SU-DHL-6 (cell line): ENCODE measurements around the gene UROS.

Experiments used
- H2AFZ ChIP-seq: fragments of 200-600 bp; sonication (generic); 2 replicates; pipeline ENCODE4 v1.6.1; 2014; ENCODE audit warnings: low read depth, mild to moderate bottlenecking, moderate library complexity, mixed read lengths, antibody characterized with exemption, low read length; ENCODE audit not compliant: severe bottlenecking
- H3F3A ChIP-seq: fragments of 200-600 bp; shearing (Covaris generic); 2 replicates; pipeline ENCODE4 v1.6.0; 2016; ENCODE audit warnings: antibody characterized with exemption, mild to moderate bottlenecking; ENCODE audit not compliant: insufficient read depth
- H3K27ac ChIP-seq: fragments of 200-600 bp; sonication (generic); 2 replicates; pipeline ENCODE4 v1.5.1; 2016; ENCODE audit warnings: low read depth, mild to moderate bottlenecking, low read length, moderate library complexity, mixed read lengths
- H3K27me3 ChIP-seq: fragments of 200-600 bp; sonication (generic), shearing (Covaris generic); 2 replicates; pipeline ENCODE4 v1.6.0; 2014; ENCODE audit warnings: mild to moderate bottlenecking, low read length
- H3K36me3 ChIP-seq: fragments of 200-600 bp; sonication (generic); 2 replicates; pipeline ENCODE4 v1.6.1; 2014; ENCODE audit warnings: mild to moderate bottlenecking, low read length, mixed read lengths
- H3K4me2 ChIP-seq: fragments of 300-600, 200-600 bp; shearing (Covaris generic), sonication (generic); 2 replicates; pipeline ENCODE4 v1.6.0; 2014; ENCODE audit warnings: low read length, low read depth, mild to moderate bottlenecking; ENCODE audit not compliant: poor library complexity, severe bottlenecking
- H3K4me3 ChIP-seq: fragments of 200-600 bp; sonication (generic); 2 replicates; pipeline ENCODE4 v1.5.1; 2014; ENCODE audit warnings: antibody characterized with exemption, low read length, mild to moderate bottlenecking, mixed read lengths; ENCODE audit not compliant: insufficient read depth, poor library complexity, severe bottlenecking
- H3K79me2 ChIP-seq: fragments of 200-600 bp; sonication (generic); 2 replicates; pipeline ENCODE4 v1.6.1; 2014; ENCODE audit warnings: mild to moderate bottlenecking, low read length, moderate library complexity; ENCODE audit not compliant: insufficient read depth
- H3K9ac ChIP-seq: fragments of 200-600 bp; sonication (generic); 2 replicates; pipeline ENCODE4 v1.7.0; 2014; ENCODE audit warnings: mild to moderate bottlenecking, low read length
- H3K9me2 ChIP-seq: fragments of 200-600 bp; sonication (generic); replicated peaks from 2 replicates; pipeline ENCODE4 v1.6.1; 2014; ENCODE audit warnings: low read length; ENCODE audit not compliant: insufficient read depth
- H3K9me3 ChIP-seq: fragments of 200-600 bp; sonication (generic); 2 replicates; pipeline ENCODE4 v1.6.1; 2014; ENCODE audit warnings: low read length, mixed read lengths; ENCODE audit not compliant: insufficient read depth
- H4K20me1 ChIP-seq: fragments of 200-600 bp; sonication (generic); 2 replicates; pipeline ENCODE4 v1.6.1; 2014; ENCODE audit warnings: low read depth, mild to moderate bottlenecking, antibody characterized with exemption, low read length, moderate library complexity, mixed read lengths
- EZH2phosphoT487 ChIP-seq: fragments of 200-600 bp; sonication (generic), shearing (Covaris generic); conservative IDR thresholded peaks from 2 replicates; pipeline ENCODE4 v1.6.1; 2018; ENCODE audit warnings: mild to moderate bottlenecking, antibody characterized with exemption, low read length, moderate library complexity, mixed read lengths
- TF ChIP-seq, protein P1 (sequence below): fragments of 200-600 bp; sonication (generic); IDR thresholded peaks from one replicate; pipeline ENCODE4 v1.5.1; 2017; ENCODE audit warnings: antibody characterized with exemption, mild to moderate bottlenecking, low read length, moderate library complexity; ENCODE audit not compliant: insufficient read depth, poor library complexity, severe bottlenecking

Gene UROS

GRCh38 chr10:125857185-125857760 lies 34.2 kb upstream of the UROS start:
- no peaks in the 10 kb centered on the region for H3K36me3 ChIP-seq
- H3K79me2 ChIP-seq: no peaks in the 10 kb centered on the region
- no peak overlapping the region for H3K4me3 ChIP-seq
- no peak overlapping the region for H3K9ac ChIP-seq
- H2AFZ ChIP-seq: no peak overlapping the region
- no peak overlapping the region for H3K27ac ChIP-seq
- TF ChIP-seq, protein P1, sequence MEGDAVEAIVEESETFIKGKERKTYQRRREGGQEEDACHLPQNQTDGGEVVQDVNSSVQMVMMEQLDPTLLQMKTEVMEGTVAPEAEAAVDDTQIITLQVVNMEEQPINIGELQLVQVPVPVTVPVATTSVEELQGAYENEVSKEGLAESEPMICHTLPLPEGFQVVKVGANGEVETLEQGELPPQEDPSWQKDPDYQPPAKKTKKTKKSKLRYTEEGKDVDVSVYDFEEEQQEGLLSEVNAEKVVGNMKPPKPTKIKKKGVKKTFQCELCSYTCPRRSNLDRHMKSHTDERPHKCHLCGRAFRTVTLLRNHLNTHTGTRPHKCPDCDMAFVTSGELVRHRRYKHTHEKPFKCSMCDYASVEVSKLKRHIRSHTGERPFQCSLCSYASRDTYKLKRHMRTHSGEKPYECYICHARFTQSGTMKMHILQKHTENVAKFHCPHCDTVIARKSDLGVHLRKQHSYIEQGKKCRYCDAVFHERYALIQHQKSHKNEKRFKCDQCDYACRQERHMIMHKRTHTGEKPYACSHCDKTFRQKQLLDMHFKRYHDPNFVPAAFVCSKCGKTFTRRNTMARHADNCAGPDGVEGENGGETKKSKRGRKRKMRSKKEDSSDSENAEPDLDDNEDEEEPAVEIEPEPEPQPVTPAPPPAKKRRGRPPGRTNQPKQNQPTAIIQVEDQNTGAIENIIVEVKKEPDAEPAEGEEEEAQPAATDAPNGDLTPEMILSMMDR: no peak
- no peak for TF ChIP-seq EZH2phosphoT487
- no peak overlapping the region for H3K4me2 ChIP-seq
- no peaks in the 10 kb centered on the region for H4K20me1 ChIP-seq
- H3K9me2 ChIP-seq: no peaks in the 10 kb centered on the region
- no peaks in the 10 kb centered on the region for H3K9me3 ChIP-seq
- no peaks in the 10 kb centered on the region for H3F3A ChIP-seq
- no peaks in the 10 kb centered on the region for H3K27me3 ChIP-seq

DNA sequence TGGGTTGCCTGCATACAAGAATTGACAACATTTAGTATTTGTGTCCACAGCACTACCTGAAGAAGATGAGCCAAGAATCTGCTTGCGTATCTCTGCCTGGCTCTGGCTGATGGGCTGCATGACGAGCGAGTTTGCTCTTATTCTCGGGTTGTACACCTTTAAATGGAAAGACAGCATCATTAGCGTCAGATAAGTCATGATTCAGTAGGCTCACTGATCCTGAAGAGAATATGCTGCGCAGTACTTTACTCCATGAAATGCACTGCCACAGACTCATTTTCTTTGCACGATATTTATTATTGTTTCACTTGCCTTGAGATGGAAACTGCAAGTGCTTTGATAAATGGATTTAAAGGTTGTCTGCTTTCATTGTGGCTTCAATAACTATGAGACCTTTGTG lies 29.4 kb upstream of the UROS start:
- Histone ChIP-seq H4K20me1 (no peaks in the 10 kb centered on the region), H3K9me2 (no peaks in the 10 kb centered on the region), H3F3A (no peaks in the 10 kb centered on the region), H3K36me3 (no peaks in the 10 kb centered on the region), H3K79me2 (no peaks in the 10 kb centered on the region), H3K4me3 (no peak overlapping the region), H3K4me2 (no peak overlapping the region), H3K9ac (no peak overlapping the region), H3K9me3 (no peaks in the 10 kb centered on the region), H3K27me3 (no peaks in the 10 kb centered on the region), H2AFZ (no peak overlapping the region), H3K27ac (no peak overlapping the region)
- TF ChIP-seq EZH2phosphoT487: no peak

- Histone ChIP-seq H4K20me1 (no peaks in the 10 kb centered on the region), H3F3A (no peaks in the 10 kb centered on the region), H3K36me3 (no peaks in the 10 kb centered on the region), H3K9me2 (no peaks in the 10 kb centered on the region), H2AFZ (no peak overlapping the region), H3K4me2 (no peak overlapping the region), H3K4me3 (no peak overlapping the region), H3K27ac (no peak overlapping the region), H3K9me3 (no peaks in the 10 kb centered on the region), H3K79me2 (no peaks in the 10 kb centered on the region), H3K27me3 (no peaks in the 10 kb centered on the region), H3K9ac (no peak overlapping the region)
- TF ChIP-seq, protein P1: no peak
These were observed 28.0 kb upstream of the UROS start for GRCh38 chr10:125850766-125851731.

DNA sequence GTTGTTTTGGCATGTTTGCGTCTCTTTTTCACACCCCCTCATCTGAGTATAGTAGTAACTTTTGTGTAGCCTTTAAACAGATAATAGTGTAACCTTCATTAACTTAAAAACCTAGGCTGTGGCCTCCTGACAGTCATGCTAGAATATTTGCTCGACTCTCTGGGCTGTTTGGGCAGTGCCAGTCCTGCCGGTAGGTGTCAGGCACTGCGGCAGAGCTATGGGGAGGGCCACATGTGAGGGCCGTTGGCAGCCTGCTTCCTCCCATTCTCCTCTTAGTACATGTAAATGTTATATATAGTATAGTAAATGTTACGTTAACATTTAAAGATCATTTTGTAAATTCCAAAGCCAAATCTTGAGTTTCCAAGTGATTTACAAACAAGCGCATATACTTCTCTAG lies 26.4 kb upstream of the UROS start:
- Histone ChIP-seq H3K9me2 (no peaks in the 10 kb centered on the region), H3F3A (no peaks in the 10 kb centered on the region), H4K20me1 (no peaks in the 10 kb centered on the region), H3K27me3 (no peaks in the 10 kb centered on the region), H3K4me3 (no peak overlapping the region), H3K9ac (no peak overlapping the region), H3K4me2 (no peak overlapping the region), H3K27ac (no peak overlapping the region), H2AFZ (no peak overlapping the region), H3K79me2 (no peaks in the 10 kb centered on the region), H3K9me3 (no peaks in the 10 kb centered on the region), H3K36me3 (no peaks in the 10 kb centered on the region)
- TF ChIP-seq EZH2phosphoT487: no peak
- TF ChIP-seq, protein P1: no peak
